HCT116 (cell line): ENCODE measurements around the gene CPA4. TPM values are rescaled to one million over a fixed set of nuclear protein-coding genes. Genes with fewer than 3 reads are reported as not detected.

Experiments used
- ATAC-seq: fragments of 200-7000 bp; cut with Tn5 transposase; 2 replicates; pipeline ENCODE4 v1.9.1; 2020; ENCODE audit warnings: mild to moderate bottlenecking, moderate library complexity
- BruUV-seq: library from RNA; stranded (reverse); fragments of 400-500 nt; replicated peaks from 2 replicates; lab custom pipeline; 2021; lab: Mats Ljungman, UMichigan
- CTCF ChIA-PET: fragments of 300-600 bp; sonication (Branson Sonifier 250); formaldehyde crosslinking; loops from one replicate; lab custom pipeline; 2021; ENCODE audit warnings: antibody characterized with exemption; lab: Charles Lee
- POLR2A ChIA-PET: fragments of 300-600, 350-600 bp; sonication (Branson Sonifier 250); formaldehyde crosslinking; loops from one replicate; lab custom pipeline; 2021; ENCODE audit warnings: antibody characterized with exemption; lab: Charles Lee
- RAD21 ChIA-PET, 2 experiments: fragments of 300-600 bp; sonication (Branson Sonifier 250); formaldehyde crosslinking; loops; one replicate each; lab custom pipeline; 2023; ENCODE audit warnings: low total read pairs in 2 of 2; ENCODE audit not compliant: uncharacterized antibody in 2 of 2, unreplicated experiment in 2 of 2, low non-redundant PET in 1 of 2; lab: Charles Lee
- DNase-seq: peaks from one replicate; pipeline ENCODE4 v3.0.0-alpha.2; 2010; ENCODE audit warnings: low read depth, low spot score
- H2AFZ ChIP-seq: fragments of 200-600 bp; shearing (Covaris generic), sonication (generic); 2 replicates; pipeline ENCODE4 v1.6.1; 2017; ENCODE audit warnings: low read depth, mixed run types, mixed read lengths, antibody characterized with exemption, low read length; ENCODE audit not compliant: poor library complexity, severe bottlenecking
- H3K27ac ChIP-seq: 2 replicates; pipeline ENCODE4 v1.5.1; 2012; ENCODE audit warnings: low read depth, low read length
- H3K27me3 ChIP-seq: fragments of 200-600 bp; sonication (generic); 2 replicates; pipeline ENCODE4 v1.6.1; 2016; ENCODE audit warnings: mixed run types, low read length, mixed read lengths; ENCODE audit not compliant: insufficient read depth
- H3K36me3 ChIP-seq, 2 experiments: fragments of 200-500 bp in 1 of 2; fragments of 200-600 bp in 1 of 2; sonication (Bioruptor generic) in 1 of 2; sonication (generic) in 1 of 2; 2 replicates each; pipeline versions ENCODE4 v1.5.1 to v1.6.1; 2014 to 2016; ENCODE audit warnings: low read length in 2 of 2, inconsistent platforms in 1 of 2, mixed read lengths in 1 of 2, mixed run types in 1 of 2; ENCODE audit not compliant: insufficient read depth in 2 of 2, control insufficient read depth in 1 of 2
- H3K4me1 ChIP-seq, 2 experiments: fragments of 200-600 bp in 1 of 2; sonication (generic) in 1 of 2; 2 replicates each; pipeline versions ENCODE4 v1.5.1 to v1.6.1; 2012 to 2017; ENCODE audit warnings: low read length in 2 of 2, inconsistent platforms in 1 of 2, mild to moderate bottlenecking in 1 of 2, mixed read lengths in 1 of 2, mixed run types in 1 of 2, moderate library complexity in 1 of 2; ENCODE audit not compliant: insufficient read depth in 2 of 2, control insufficient read depth in 1 of 2
- H3K4me2 ChIP-seq: fragments of 200-600 bp; sonication (generic); 2 replicates; pipeline ENCODE4 v1.6.1; 2017; ENCODE audit warnings: mixed run types, low read length, mixed read lengths
- H3K4me3 ChIP-seq, 2 experiments: fragments of 200-600 bp in 1 of 2; sonication (generic) in 1 of 2; replicated peaks in 1 of 2; 2 replicates each; pipeline ENCODE4 v1.5.1; 2011 to 2016; ENCODE audit warnings: low read length in 2 of 2, control low read depth in 1 of 2, low read depth in 1 of 2, mild to moderate bottlenecking in 1 of 2, mixed read lengths in 1 of 2, mixed run types in 1 of 2
- H3K79me2 ChIP-seq: fragments of 200-600 bp; sonication (generic); 2 replicates; pipeline ENCODE4 v1.6.1; 2017; ENCODE audit warnings: mild to moderate bottlenecking, mixed run types, low read length, moderate library complexity, mixed read lengths; ENCODE audit not compliant: insufficient read depth
- H3K9ac ChIP-seq: fragments of 200-600 bp; sonication (generic); 2 replicates; pipeline ENCODE4 v1.6.1; 2016; ENCODE audit warnings: low read length, mixed read lengths
- H3K9me2 ChIP-seq: fragments of 200-600 bp; sonication (generic), shearing (Covaris generic); 2 replicates; pipeline ENCODE4 v1.6.1; 2017; ENCODE audit warnings: mixed run types, mild to moderate bottlenecking, moderate library complexity; ENCODE audit not compliant: insufficient read depth
- H3K9me3 ChIP-seq, 2 experiments: fragments of 200-500 bp in 1 of 2; fragments of 200-600 bp in 1 of 2; sonication (Bioruptor generic) in 1 of 2; sonication (generic) in 1 of 2; 2 replicates each; pipeline ENCODE4 v1.6.1; 2014 to 2017; ENCODE audit warnings: low read length in 2 of 2, mixed read lengths in 2 of 2, inconsistent platforms in 1 of 2, low read depth in 1 of 2, mild to moderate bottlenecking in 1 of 2, mixed run types in 1 of 2, moderate library complexity in 1 of 2; ENCODE audit not compliant: control insufficient read depth in 1 of 2, insufficient read depth in 1 of 2
- H4K20me1 ChIP-seq: fragments of 200-600 bp; sonication (generic), shearing (Covaris generic); 2 replicates; pipeline ENCODE4 v1.6.1; 2017; ENCODE audit warnings: mixed run types, mild to moderate bottlenecking, moderate library complexity; ENCODE audit not compliant: insufficient read depth
- CBX3 ChIP-seq: IDR thresholded peaks from 2 replicates; pipeline ENCODE4 v1.6.1; 2012; ENCODE audit warnings: low read depth
- CEBPB ChIP-seq: IDR thresholded peaks from 2 replicates; pipeline ENCODE4 v1.6.1; 2012; ENCODE audit warnings: low read depth
- EGR1 ChIP-seq: IDR thresholded peaks from 2 replicates; pipeline ENCODE4 v1.6.1; 2012; ENCODE audit warnings: low read depth
- ELF1 ChIP-seq: IDR thresholded peaks from 2 replicates; pipeline ENCODE4 v1.6.1; 2012; ENCODE audit warnings: low read depth, borderline replicate concordance
- EZH2 ChIP-seq: fragments of 200-600 bp; sonication (generic); IDR thresholded peaks from 2 replicates; pipeline ENCODE4 v1.6.1; 2017; ENCODE audit warnings: antibody characterized with exemption, mixed run types
- EZH2phosphoT487 ChIP-seq: fragments of 200-600 bp; IDR thresholded peaks from 2 replicates; pipeline ENCODE4 v1.6.1; 2018; ENCODE audit warnings: antibody characterized with exemption, borderline replicate concordance
- FOSL1 ChIP-seq: IDR thresholded peaks from 2 replicates; pipeline ENCODE4 v1.6.1; 2012; ENCODE audit warnings: low read depth
- JUND ChIP-seq: IDR thresholded peaks from 2 replicates; pipeline ENCODE4 v1.6.1; 2012
- POLR2A ChIP-seq: IDR thresholded peaks from 2 replicates; pipeline ENCODE4 v1.7.0; 2011; ENCODE audit warnings: borderline replicate concordance; ENCODE audit not compliant: insufficient read depth, insufficient read length; ENCODE audit errors: extremely low read depth
- RAD21 ChIP-seq: IDR thresholded peaks from 2 replicates; pipeline ENCODE4 v1.6.1; 2012; ENCODE audit warnings: low read depth, mild to moderate bottlenecking
- SIN3A ChIP-seq: IDR thresholded peaks from 2 replicates; pipeline ENCODE4 v1.6.1; 2012; ENCODE audit warnings: low read depth
- SP1 ChIP-seq: IDR thresholded peaks from 2 replicates; pipeline ENCODE4 v1.6.1; 2012; ENCODE audit warnings: low read depth
- SRF ChIP-seq: IDR thresholded peaks from 2 replicates; pipeline ENCODE4 v1.6.1; 2012; ENCODE audit warnings: low read depth
- TCF7L2 ChIP-seq: IDR thresholded peaks from 2 replicates; pipeline ENCODE4 v1.7.0; 2011; ENCODE audit warnings: borderline replicate concordance, inconsistent platforms; ENCODE audit not compliant: insufficient read depth, insufficient read length; ENCODE audit errors: extremely low read depth
- ZFX ChIP-seq: fragments of 450-650 bp; IDR thresholded peaks from 2 replicates; pipeline ENCODE4 v1.6.1; 2017
- ZNF274 ChIP-seq: fragments of 200-500 bp; sonication (Bioruptor generic); IDR thresholded peaks from 2 replicates; pipeline ENCODE4 v1.6.1; 2014; ENCODE audit warnings: mild to moderate bottlenecking, low read depth, low read length, inconsistent platforms
- intact Hi-C: fragments of 100-400 bp; cut with micrococcal nuclease; formaldehyde crosslinking; loops from 2 replicates; pipeline ENCODE4 v1.10.0; 2022
- total RNA-seq: library from RNA; stranded (reverse); gene quantifications from one replicate; pipeline ENCODE4 v1.2.1, GENCODE V29; 2021; ENCODE audit not compliant: unreplicated experiment
- TF ChIP-seq, protein P1 (sequence below): IDR thresholded peaks from 2 replicates; pipeline ENCODE4 v1.6.1; 2011; ENCODE audit warnings: mild to moderate bottlenecking, low read length, moderate library complexity; ENCODE audit not compliant: insufficient replicate concordance; ENCODE audit errors: extremely low read depth
- TF ChIP-seq, protein P2 (sequence below): IDR thresholded peaks from 2 replicates; pipeline ENCODE4 v1.6.1; 2012

CPA4 gene
- total RNA-seq, 1 experiment from 2014 or later, result 38.7 TPM

- POLR2A ChIA-PET, result no interaction called here
- peaks cover 8 to 16% of the 10 kb centered on the region in 2 experiments; a peak in 3 of 4 replicates for H3K4me1 ChIP-seq
- no peaks in the 10 kb centered on the region for H3K79me2 ChIP-seq
- RAD21 ChIA-PET, result no interaction called here
- no peak for ATAC-seq
- no peak overlapping the region for H2AFZ ChIP-seq
- no peak for DNase-seq
- CTCF ChIA-PET, result no interaction called here
- H3K4me3 ChIP-seq, result no peak overlapping the region
- H3K4me2 ChIP-seq, result no peak overlapping the region
- no peaks in the 10 kb centered on the region for H3K9me3 ChIP-seq
- H3K9me2 ChIP-seq, result no peaks in the 10 kb centered on the region
- no peak overlapping the region for H3K27ac ChIP-seq
- no peak overlapping the region for H3K9ac ChIP-seq
- no peaks in the 10 kb centered on the region for H3K27me3 ChIP-seq
- no peaks in the 10 kb centered on the region for H3K36me3 ChIP-seq
- no peaks in the 10 kb centered on the region for H4K20me1 ChIP-seq
- TF ChIP-seq EZH2 (no peak), ZNF274 (no peak), ELF1 (no peak), SIN3A (no peak), FOSL1 (no peak), JUND (no peak), POLR2A (no peak)
- no TSS peak for BruUV-seq
- intact Hi-C loops, result no loop called here
Observed at GRCh38 chr7:130349911-130350782, 57.2 kb downstream of the CPA4 start.

DNA sequence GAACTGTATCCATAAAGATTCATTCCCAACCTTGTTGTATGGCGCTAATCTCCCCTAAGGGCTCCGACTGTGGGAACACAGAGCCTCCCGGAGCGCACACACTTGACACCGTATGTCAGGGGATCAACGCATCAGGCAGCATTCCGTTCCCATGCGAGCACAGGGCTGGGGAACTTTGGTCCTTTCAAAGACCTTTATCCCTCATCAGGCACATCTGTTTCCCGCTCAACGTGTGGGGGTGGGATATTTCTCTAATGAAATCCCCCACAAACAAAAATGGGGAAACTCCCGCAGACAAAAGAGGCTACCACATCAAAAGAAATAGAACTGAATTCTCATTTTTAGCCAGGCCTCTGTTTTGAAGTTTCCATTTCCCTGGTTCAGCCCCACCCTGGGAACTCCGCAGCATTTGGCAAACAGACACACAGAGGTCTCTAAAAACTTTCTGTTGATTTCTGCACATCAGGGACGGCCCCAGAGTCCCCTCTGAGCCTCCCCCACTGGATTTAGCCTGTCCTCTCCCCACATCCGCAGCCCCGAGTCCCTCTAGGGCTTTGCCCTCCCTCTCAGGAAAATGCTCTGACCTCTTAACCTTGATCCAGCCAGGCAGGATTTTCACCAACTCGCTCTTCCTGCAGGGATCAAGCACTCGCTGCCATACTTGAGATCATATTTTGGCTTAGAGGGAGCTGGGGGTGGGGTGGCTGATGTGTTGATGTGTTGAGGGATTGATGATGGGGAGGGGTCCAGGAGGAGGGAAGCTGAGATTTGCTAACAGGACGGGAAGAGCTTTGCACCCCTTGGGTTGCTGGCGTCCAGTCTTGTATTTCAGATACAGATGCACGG, 58.2 kb downstream of the CPA4 start:
- DNase-seq (no peak), ATAC-seq (no peak)
- no peaks in the 10 kb centered on the region for H3K27me3 ChIP-seq
- no peak overlapping the region for H3K4me3 ChIP-seq
- no peak overlapping the region for H2AFZ ChIP-seq
- ChIA-PET RAD21 (no interaction called here), POLR2A (no interaction called here), CTCF (no interaction called here)
- no peak overlapping the region for H3K9ac ChIP-seq
- intact Hi-C loops, result no loop called here
- no peak overlapping the region for H3K27ac ChIP-seq
- H3K79me2 ChIP-seq, result no peaks in the 10 kb centered on the region
- peaks cover 15 to 26% of the 10 kb centered on the region in 2 experiments for H3K4me1 ChIP-seq
- H3K36me3 ChIP-seq, result no peaks in the 10 kb centered on the region
- H3K9me2 ChIP-seq, result no peaks in the 10 kb centered on the region
- no peak overlapping the region for H3K4me2 ChIP-seq
- no peaks in the 10 kb centered on the region for H4K20me1 ChIP-seq
- BruUV-seq, result no TSS peak
- no peaks in the 10 kb centered on the region for H3K9me3 ChIP-seq
- no peak for TF ChIP-seq ZFX
- TF ChIP-seq, protein P1, sequence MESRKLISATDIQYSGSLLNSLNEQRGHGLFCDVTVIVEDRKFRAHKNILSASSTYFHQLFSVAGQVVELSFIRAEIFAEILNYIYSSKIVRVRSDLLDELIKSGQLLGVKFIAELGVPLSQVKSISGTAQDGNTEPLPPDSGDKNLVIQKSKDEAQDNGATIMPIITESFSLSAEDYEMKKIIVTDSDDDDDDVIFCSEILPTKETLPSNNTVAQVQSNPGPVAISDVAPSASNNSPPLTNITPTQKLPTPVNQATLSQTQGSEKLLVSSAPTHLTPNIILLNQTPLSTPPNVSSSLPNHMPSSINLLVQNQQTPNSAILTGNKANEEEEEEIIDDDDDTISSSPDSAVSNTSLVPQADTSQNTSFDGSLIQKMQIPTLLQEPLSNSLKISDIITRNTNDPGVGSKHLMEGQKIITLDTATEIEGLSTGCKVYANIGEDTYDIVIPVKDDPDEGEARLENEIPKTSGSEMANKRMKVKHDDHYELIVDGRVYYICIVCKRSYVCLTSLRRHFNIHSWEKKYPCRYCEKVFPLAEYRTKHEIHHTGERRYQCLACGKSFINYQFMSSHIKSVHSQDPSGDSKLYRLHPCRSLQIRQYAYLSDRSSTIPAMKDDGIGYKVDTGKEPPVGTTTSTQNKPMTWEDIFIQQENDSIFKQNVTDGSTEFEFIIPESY, result no peak
- no peak for TF ChIP-seq EZH2phosphoT487
- no peak for TF ChIP-seq SP1
- no peak for TF ChIP-seq FOSL1
- TF ChIP-seq, protein P2, sequence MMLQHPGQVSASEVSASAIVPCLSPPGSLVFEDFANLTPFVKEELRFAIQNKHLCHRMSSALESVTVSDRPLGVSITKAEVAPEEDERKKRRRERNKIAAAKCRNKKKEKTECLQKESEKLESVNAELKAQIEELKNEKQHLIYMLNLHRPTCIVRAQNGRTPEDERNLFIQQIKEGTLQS, result no peak
- TF ChIP-seq RAD21, result no peak
- no peak for TF ChIP-seq ZNF274
- TF ChIP-seq EGR1, result no peak
- no peak for TF ChIP-seq SRF
- no peak for TF ChIP-seq CEBPB
- TF ChIP-seq TCF7L2, result no peak
- TF ChIP-seq EZH2, result no peak
- no peak for TF ChIP-seq CBX3
